Endodermal cell (in vitro differentiated cells): Measurements from ENCODE around the gene ADSL. TPM values are rescaled to one million over a fixed set of nuclear protein-coding genes. Genes with fewer than 3 reads are reported as not detected.
A peak's percentile ranks its signal among the peaks of the same experiment; 100 is the strongest.

Source experiments
- DNase-seq: peaks from one replicate; pipeline ENCODE4 v3.0.0-alpha.2; 2017
- H3K27ac ChIP-seq: 2 replicates; pipeline ENCODE4 v1.5.1; 2013; ENCODE audit warnings: mild to moderate bottlenecking, low read depth, low read length, moderate library complexity
- H3K27me3 ChIP-seq: 2 replicates; pipeline ENCODE4 v1.6.1; 2013; ENCODE audit warnings: mild to moderate bottlenecking, low read length, moderate library complexity; ENCODE audit not compliant: insufficient read depth, control insufficient read depth, poor library complexity, severe bottlenecking
- H3K36me3 ChIP-seq: 2 replicates; pipeline ENCODE4 v1.7.0; 2013; ENCODE audit warnings: mild to moderate bottlenecking, low read length, moderate library complexity; ENCODE audit not compliant: control insufficient read depth, insufficient read depth
- H3K4me1 ChIP-seq: one replicate; pipeline ENCODE4 v1.7.0; 2013; ENCODE audit warnings: low read length; ENCODE audit not compliant: control insufficient read depth, insufficient read depth
- H3K4me3 ChIP-seq: 2 replicates; pipeline ENCODE4 v1.5.1; 2013; ENCODE audit warnings: mild to moderate bottlenecking, low read length, moderate library complexity
- H3K9ac ChIP-seq: 2 replicates; pipeline ENCODE4 v1.6.1; 2013; ENCODE audit warnings: mild to moderate bottlenecking, low read length, moderate library complexity; ENCODE audit not compliant: poor library complexity, severe bottlenecking; ENCODE audit errors: extremely low read depth
- H3K9me3 ChIP-seq: 2 replicates; pipeline ENCODE4 v1.6.1; 2013; ENCODE audit warnings: mild to moderate bottlenecking, low read length, moderate library complexity; ENCODE audit not compliant: control insufficient read depth
- H3K27ac Mint-ChIP-seq: 2 replicates; pipeline ENCODE4 v1.8.0; 2020; ENCODE audit warnings: mixed read lengths
- H3K27me3 Mint-ChIP-seq: 2 replicates; pipeline ENCODE4 v1.8.0; 2021; ENCODE audit warnings: mild to moderate bottlenecking, mixed read lengths; ENCODE audit not compliant: insufficient read depth
- H3K36me3 Mint-ChIP-seq: 2 replicates; pipeline ENCODE4 v1.8.0; 2020; ENCODE audit warnings: low read depth, mixed read lengths
- H3K4me1 Mint-ChIP-seq: 2 replicates; pipeline ENCODE4 v1.8.0; 2020; ENCODE audit warnings: mixed read lengths
- H3K4me3 Mint-ChIP-seq: 2 replicates; pipeline ENCODE4 v1.8.0; 2020; ENCODE audit warnings: mild to moderate bottlenecking, moderate library complexity, mixed read lengths
- H3K9me3 Mint-ChIP-seq: 2 replicates; pipeline ENCODE4 v1.8.0; 2020; ENCODE audit warnings: mild to moderate bottlenecking, mixed read lengths
- WGBS, 2 experiments: methylation state at CpG; one replicate each; pipeline versions ENCODE4 v1.1.5 to v1.1.7; 2013; ENCODE audit warnings: missing lambda C conversion rate in 2 of 2, mixed read lengths in 1 of 2; ENCODE audit not compliant: insufficient coverage in 1 of 2, insufficient read length in 1 of 2; 5-methylcytosine and 5-hydroxymethylcytosine counted together
- total RNA-seq, 2 donors: library from RNA; stranded (reverse); fragmentation: NEBNext Ultra II Directional in 1 of 2; extraction: Animal tissue kit (Norgen Biotek cat#: 25700) in 1 of 2; gene quantifications; 2 replicates in 1 of 2; 3 replicates in 1 of 2; pipeline ENCODE4 v1.2.1, GENCODE V29; 2021
- TF ChIP-seq, protein P1 (sequence below): fragments of 200-600 bp; sonication (generic); conservative IDR thresholded peaks from 2 replicates; pipeline ENCODE4 v1.5.0; 2021; ENCODE audit warnings: antibody characterized with exemption, mild to moderate bottlenecking

Gene ADSL
- total RNA-seq, 2 donors from 2014 or later: 107 to 118 TPM

DNA sequence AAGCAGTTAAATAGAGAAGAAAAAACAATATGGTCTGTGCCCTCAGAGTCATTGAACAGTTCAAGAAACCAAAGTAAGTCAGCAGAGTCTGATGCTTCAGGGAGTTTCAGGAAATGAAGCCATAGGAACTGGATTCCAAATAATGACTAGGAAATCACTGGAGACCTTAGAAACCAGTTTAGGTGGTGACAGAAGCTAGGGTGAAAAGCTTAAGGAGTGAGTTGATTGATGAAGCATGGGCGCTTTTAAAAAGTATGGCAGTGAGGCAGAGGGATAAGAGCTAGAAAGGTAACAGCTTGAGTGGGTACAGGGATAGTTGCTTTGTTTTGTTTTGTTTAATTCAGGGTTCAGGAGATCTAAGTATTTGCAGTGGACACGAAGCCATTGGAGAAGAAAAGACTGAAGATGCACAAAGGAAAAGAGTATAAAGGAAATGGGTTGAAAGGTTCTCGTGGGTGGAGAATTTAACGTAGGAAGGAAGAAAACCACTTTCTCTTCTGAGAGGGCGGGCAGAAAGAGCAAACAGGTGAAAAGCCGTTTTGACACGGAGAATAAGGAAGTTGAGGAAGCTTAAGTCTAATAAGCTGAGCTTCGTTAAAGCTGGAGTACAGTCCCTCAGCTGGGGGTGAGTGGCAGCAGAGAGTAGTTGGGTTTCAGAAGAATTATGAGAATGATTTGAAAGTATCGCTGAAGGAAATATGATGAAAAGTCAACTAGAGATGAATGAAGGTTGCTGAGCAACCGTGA is 38.9 kb downstream of the ADSL start:
- Mint-ChIP-seq H3K27me3 (no peaks in the 10 kb centered on the region), H3K27ac (no peak overlapping the region), H3K9me3 (no peaks in the 10 kb centered on the region), H3K4me3 (no peak overlapping the region), H3K36me3 (peaks cover 4% of the 10 kb centered on the region), H3K4me1 (peaks cover 20% of the 10 kb centered on the region)
- Histone ChIP-seq H3K4me3 (no peak overlapping the region), H3K9ac (no peak overlapping the region), H3K27me3 (no peaks in the 10 kb centered on the region), H3K27ac (no peak overlapping the region), H3K9me3 (no peaks in the 10 kb centered on the region), H3K36me3 (peaks cover 5% of the 10 kb centered on the region), H3K4me1 (peaks cover 4% of the 10 kb centered on the region)
- TF ChIP-seq, protein P1, sequence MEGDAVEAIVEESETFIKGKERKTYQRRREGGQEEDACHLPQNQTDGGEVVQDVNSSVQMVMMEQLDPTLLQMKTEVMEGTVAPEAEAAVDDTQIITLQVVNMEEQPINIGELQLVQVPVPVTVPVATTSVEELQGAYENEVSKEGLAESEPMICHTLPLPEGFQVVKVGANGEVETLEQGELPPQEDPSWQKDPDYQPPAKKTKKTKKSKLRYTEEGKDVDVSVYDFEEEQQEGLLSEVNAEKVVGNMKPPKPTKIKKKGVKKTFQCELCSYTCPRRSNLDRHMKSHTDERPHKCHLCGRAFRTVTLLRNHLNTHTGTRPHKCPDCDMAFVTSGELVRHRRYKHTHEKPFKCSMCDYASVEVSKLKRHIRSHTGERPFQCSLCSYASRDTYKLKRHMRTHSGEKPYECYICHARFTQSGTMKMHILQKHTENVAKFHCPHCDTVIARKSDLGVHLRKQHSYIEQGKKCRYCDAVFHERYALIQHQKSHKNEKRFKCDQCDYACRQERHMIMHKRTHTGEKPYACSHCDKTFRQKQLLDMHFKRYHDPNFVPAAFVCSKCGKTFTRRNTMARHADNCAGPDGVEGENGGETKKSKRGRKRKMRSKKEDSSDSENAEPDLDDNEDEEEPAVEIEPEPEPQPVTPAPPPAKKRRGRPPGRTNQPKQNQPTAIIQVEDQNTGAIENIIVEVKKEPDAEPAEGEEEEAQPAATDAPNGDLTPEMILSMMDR: no peak
- no peak for DNase-seq
- WGBS, 2 experiments: 93% methylated on average over 10 of the region's 10 CpGs

DNA sequence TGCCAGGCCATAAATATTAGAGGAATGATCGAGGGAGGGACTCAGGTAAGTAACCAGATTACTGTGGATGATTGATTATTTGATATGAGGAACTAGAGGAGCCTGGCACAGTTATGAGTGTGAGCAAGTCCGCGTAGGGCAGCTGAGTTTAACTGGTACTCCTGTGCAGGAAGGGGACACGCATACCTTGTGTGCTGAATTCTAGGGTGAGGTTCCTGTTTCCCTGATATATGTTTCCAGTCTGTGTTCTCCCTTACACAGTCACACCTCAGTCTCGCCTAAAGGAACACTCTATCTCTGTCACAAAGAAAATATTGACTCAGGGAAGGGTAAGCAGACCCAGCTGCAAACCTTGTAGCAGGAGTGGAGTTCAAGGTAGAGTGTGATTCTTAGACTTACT is 41.4 kb downstream of the ADSL start:
- TF ChIP-seq, protein P1: no peak
- Histone ChIP-seq H3K27me3 (no peaks in the 10 kb centered on the region), H3K4me3 (peak overlapping the region; percentile 1), H3K9ac (no peak overlapping the region), H3K4me1 (peaks cover 4% of the 10 kb centered on the region), H3K36me3 (peaks cover 5% of the 10 kb centered on the region), H3K9me3 (no peaks in the 10 kb centered on the region), H3K27ac (no peak overlapping the region)
- Mint-ChIP-seq H3K4me1 (peaks cover 21% of the 10 kb centered on the region), H3K4me3 (no peak overlapping the region), H3K9me3 (no peaks in the 10 kb centered on the region), H3K36me3 (peaks cover 7% of the 10 kb centered on the region), H3K27me3 (no peaks in the 10 kb centered on the region), H3K27ac (peak overlapping the region; percentile 60)
- DNase-seq: no peak
- 90 to 94% methylated on average over 2 to 5 of the region's 5 CpGs for WGBS, 2 experiments

DNA sequence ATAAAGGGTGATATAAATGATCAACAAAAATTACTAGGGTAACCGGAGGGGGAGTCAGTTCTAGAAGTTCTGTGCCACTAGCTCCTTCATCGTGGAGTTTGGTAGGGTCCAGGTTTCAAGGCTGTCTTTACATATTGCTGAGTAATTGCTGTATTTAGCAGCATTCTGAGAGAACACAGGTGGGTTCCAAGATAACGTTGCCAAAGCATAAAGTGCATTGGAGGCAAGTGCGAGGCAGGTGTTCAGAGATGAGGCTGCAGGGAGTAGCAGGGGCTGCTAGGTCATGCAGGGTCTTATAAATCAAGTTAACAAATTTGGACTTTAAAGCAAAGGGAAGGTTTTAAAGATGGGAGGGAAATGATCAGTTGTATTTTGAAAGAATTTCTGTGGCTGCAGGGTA is 41.9 kb downstream of the ADSL start:
- Histone ChIP-seq H3K9me3 (no peaks in the 10 kb centered on the region), H3K27ac (no peak overlapping the region), H3K4me1 (peaks cover 4% of the 10 kb centered on the region), H3K9ac (no peak overlapping the region), H3K4me3 (no peak overlapping the region), H3K27me3 (no peaks in the 10 kb centered on the region), H3K36me3 (peaks cover 5% of the 10 kb centered on the region)
- 89 to 92% methylated on average over 4 of the region's 4 CpGs for WGBS, 2 experiments
- peaks cover 21% of the 10 kb centered on the region for H3K4me1 Mint-ChIP-seq
- H3K27ac Mint-ChIP-seq: no peak overlapping the region
- TF ChIP-seq, protein P1: no peak
- no peak overlapping the region for H3K4me3 Mint-ChIP-seq
- DNase-seq: no peak
- no peaks in the 10 kb centered on the region for H3K27me3 Mint-ChIP-seq
- H3K9me3 Mint-ChIP-seq: no peaks in the 10 kb centered on the region
- H3K36me3 Mint-ChIP-seq: peaks cover 7% of the 10 kb centered on the region
